HG03432 (cell line): Measurements from ENCODE around the gene RSAD2.
"Not testable (repeated sequence)": the region's sequence is repeated elsewhere in the genome, so short reads cannot be mapped to it uniquely, and the experiment has no call there.

Experiments used
- ATAC-seq: cut with Tn5 transposase; IDR thresholded peaks from one replicate; pipeline ENCODE4 v1.9.1; 2021; ENCODE audit warnings: mild to moderate bottlenecking, moderate library complexity; ENCODE audit not compliant: unreplicated experiment

RSAD2 gene

DNA sequence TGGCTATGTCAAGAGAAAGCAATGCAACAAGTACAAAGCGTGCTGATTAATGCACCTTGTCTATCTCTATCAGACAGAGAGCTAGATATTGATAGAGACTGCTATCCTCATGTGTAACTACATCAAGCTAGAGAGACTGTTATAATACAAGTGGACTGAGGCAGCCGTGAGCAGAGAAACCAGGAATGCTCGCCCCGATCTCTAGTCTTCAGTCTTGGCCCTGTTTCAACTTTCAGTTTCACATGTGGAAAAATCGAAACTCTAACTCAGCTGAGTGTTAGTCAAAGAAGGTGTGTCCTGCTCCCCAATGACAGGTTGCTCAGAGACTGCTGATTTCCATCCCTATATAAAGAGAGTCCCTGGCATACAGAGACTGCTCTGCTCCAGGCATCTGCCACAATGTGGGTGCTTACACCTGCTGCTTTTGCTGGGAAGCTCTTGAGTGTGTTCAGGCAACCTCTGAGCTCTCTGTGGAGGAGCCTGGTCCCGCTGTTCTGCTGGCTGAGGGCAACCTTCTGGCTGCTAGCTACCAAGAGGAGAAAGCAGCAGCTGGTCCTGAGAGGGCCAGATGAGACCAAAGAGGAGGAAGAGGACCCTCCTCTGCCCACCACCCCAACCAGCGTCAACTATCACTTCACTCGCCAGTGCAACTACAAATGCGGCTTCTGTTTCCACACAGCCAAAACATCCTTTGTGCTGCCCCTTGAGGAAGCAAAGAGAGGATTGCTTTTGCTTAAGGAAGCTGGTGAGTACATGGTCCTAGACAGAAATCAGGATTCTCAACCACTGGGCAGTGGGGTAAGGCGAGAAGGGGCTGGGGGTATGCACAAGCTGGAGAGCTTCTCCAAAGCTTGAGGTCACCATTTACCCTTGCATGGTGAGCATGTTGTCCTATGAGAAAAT is at the start of gene RSAD2:
RSAD2 (plus strand) TSS at position 376 of the 903 bp plus-strand sequence; CDS start at position 400, 24 bp downstream.
- ATAC-seq, result peak; percentile 85

DNA sequence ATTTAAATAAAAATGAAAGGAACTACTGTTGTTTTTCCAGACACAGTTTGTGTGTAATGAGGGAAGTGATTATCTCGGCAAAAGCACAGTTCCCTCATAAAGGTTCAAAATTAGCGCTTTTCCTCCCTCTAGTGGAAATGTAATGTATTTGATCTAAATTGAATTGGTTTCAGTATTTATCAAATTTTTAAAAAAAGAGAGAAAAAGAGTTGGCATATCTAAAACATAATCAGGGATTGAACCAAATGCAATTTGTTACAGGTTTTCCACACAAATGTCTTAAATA is 49.3 kb upstream of the RSAD2 start:
- no peak for ATAC-seq

DNA sequence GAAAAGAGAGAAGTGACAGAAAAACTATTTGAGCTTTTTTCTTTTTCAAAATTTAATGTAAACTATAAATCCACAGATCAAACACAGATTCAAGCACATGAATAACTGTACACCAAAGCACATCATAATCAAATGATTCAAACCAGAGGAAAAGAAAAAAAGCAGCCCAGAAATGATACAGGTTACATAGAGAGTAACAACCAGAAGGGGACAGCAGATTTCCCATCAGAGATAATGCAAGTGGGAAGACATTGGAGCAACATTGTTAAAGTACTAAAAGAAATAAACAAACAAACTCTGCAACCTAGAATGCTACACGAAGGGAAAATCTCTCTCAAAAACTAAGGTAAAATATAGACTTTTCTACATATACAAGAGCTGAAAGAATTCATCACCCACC is 46.3 kb upstream of the RSAD2 start:
- ATAC-seq, result no peak

DNA sequence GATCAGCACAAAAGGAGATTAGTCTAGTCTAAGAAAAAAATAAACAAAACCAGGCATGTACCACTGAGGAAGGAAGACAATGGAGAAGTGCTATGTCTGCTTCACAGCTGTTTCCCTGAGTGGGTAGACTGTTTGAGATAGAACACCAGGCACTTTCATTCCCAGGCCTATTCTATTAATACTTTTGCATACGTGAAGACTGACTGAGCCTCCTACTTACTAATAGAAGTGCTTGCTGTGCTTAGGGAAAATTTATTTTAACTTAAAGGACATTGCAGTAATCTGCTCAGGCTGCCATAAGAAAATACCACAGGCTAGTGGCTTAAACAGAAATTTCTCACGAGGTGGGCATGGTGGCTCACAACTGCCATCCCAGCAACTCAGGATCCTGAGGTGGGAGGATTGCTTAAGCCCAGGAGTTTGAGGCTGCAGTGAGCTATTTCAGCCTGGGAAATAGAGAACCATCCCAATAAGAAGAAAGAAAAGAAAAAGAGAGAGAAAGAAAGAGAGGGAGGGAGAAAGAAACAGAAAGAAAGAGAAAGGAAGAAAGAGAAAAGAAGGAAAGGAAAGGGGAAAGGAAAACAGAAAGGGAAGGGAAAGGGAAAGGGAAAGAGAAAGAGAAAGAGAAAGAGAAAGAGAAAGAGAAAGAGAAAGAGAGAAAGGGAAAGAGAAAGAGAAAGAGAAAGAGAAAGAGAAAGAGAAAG is 44.8 kb upstream of the RSAD2 start:
- no peak for ATAC-seq

DNA sequence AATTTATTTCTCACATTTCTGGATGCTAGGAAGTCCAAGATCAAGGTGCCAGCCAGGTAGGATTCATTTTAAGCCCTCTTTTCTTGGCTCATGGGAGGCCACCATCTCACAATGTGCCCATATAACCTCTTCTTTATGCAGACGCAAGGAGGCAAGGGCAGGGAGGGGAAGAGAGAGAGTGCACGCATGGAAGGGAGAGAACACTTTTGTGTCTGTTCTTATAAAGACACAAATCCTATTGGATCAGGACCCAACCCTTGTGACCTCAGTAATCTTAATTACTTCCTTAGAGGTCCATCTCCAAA is 44.3 kb upstream of the RSAD2 start:
- no peak for ATAC-seq

- ATAC-seq, result no peak
Observed at GRCh38 chr2:6834163-6834562, 43.4 kb upstream of the RSAD2 start.

DNA sequence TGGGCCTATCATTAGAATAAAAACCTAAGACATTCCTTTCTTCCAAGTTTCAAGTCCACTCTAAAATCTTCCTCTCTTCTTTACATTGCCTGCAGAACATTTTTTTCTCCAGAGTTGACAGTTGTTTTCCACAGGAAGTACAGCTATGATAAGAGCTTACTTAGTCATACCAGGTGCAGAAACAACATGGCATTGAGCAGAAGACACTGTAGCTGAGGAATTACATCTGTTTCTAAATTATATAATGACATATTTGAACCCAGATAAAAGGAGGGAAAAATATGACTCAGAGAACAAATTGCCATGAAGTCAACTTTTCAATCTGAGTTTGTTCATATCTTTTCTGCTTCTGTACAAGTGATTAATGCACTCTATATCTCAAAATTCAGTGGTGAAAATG is 42.1 kb upstream of the RSAD2 start:
- ATAC-seq, result no peak

- no peak for ATAC-seq
Observed at GRCh38 chr2:6838673-6839319, 38.8 kb upstream of the RSAD2 start.

- no peak for ATAC-seq
Observed at GRCh38 chr2:6841537-6842287, 35.9 kb upstream of the RSAD2 start.

GRCh38 chr2:6845312-6845711 is 32.3 kb upstream of the RSAD2 start:
- no peak for ATAC-seq

- no peak for ATAC-seq
Observed at GRCh38 chr2:6845903-6846302, 31.7 kb upstream of the RSAD2 start.

DNA sequence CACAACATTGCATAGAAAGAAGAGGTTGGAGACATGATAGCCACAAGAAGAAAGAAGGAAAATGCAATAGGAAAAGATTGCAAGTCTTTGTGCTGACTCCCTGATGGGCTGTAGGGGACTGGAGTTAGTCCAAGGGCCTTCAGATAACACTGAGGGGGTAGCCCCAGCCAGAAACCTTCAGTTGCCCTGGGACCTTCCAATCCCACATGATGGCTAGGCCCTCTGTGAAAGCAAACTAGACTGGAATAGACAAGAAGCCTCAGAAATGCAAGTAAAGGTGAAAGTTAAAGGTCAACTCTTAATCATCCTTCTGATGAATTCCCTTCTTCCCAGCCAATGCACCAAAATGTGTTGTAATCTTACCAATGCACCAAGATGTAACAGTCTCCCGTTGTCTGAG is 31.0 kb upstream of the RSAD2 start:
- no peak for ATAC-seq

DNA sequence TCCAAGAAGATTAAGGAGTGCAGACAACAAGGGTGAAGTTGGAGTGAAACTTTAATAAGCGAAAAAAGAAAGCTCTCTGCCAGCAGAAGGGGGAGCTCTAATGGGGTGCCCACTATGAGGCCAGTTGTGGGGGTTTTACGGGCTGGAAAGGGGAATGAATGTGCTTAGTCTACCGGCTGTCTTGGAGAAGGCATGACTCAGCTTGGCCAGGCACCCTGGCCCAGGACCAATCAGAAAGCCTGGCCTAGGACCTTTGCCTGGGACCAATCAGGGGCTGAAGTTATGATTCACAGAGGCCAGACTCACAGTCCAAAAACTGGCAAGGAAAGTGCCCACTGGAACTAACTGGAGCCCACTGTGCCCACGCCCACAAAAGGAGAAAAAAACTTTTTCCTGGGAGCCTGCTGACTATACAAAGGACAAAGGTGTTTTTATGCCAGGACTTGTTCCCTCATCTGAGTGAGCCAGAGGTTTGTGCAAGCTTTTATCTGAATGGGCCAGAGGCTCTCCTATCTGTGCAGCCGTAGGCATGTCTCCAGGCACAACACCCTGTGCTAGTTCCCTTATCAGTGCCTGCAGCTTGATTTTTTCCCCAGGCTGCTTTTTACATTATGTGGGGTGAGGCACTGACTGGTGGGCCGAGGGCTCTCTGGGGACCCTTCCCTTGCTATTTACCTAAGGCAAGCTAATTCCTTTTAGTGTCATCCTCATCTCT is 30.5 kb upstream of the RSAD2 start:
- ATAC-seq, result no peak

GRCh38 chr2:6852195-6852594 is 25.4 kb upstream of the RSAD2 start:
- no peak for ATAC-seq

- no peak for ATAC-seq
Observed at GRCh38 chr2:6854416-6854815, 23.2 kb upstream of the RSAD2 start.

DNA sequence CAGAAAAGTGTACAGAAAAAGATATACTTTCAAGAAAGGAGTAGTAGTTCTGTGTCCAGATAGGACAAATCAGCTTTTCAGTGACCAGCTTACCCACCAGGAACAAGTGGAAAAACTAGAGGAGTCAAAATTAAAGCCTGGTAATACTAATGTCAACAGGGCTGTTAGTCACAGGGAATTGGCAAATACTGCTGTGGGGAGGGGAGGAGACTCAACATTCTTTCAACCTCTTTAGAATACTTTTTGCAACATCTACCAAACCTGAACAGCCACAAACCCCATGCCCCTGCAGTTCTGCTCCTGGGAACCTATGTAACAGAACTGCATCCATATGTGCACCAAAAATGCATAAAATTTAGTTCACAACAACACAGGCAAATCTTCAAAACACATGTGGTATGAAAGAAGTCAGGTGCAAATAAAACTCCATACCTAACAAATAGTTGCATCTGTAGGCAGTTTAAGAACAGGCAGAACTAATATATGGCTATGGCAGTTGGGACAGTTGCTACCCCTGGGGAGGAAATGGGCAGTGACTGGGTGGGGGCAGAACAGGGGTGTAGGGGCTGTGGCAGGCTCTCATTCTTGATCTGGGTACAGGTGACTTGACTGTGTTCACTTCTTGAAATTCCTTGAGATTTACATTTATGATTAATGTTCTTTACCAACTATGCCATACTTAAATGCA is 21.6 kb upstream of the RSAD2 start:
- ATAC-seq, result no peak

GRCh38 chr2:6856548-6856920 is 21.0 kb upstream of the RSAD2 start:
- no peak for ATAC-seq

- not testable (repeated sequence) for ATAC-seq
Observed at GRCh38 chr2:6858466-6859027, 19.0 kb upstream of the RSAD2 start.

GRCh38 chr2:6860296-6860695 is 17.3 kb upstream of the RSAD2 start:
- no peak for ATAC-seq

DNA sequence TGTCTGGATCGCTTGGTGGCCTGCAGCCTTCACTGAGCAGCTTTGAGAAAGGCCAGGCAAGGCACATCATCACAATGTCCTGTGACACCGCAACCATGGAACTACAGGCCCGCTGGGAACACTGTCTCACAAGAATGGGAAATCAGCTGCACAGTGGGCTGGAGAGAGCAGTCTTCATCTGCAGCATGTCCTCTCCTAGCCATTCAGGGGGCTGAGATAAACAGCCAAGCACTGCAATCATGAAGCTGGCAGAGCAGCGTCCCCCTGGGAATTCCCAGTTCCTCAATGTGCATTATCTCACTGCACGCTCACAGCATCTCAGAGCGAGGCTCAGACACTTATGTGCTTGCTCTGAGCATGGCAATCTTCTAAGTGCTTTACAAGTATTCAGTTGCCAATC is 13.8 kb upstream of the RSAD2 start:
- ATAC-seq, result no peak
